GM06990 (cell line): ENCODE measurements around the gene BRWD1.

Experiments used
- DNase-seq: peaks from one replicate; pipeline ENCODE4 v3.0.0-alpha.2; 2011; ENCODE audit not compliant: insufficient read length; ENCODE audit errors: extremely low read depth
- H3K27me3 ChIP-seq: replicated peaks from 2 replicates; pipeline ENCODE4 v1.6.0; 2011; ENCODE audit warnings: low read length; ENCODE audit not compliant: control insufficient read depth, insufficient read depth
- H3K36me3 ChIP-seq: 2 replicates; pipeline ENCODE4 v1.5.1; 2011; ENCODE audit warnings: low read length; ENCODE audit not compliant: control insufficient read depth, insufficient read depth
- H3K4me3 ChIP-seq: replicated peaks from 2 replicates; pipeline ENCODE4 v1.5.1; 2011; ENCODE audit warnings: low read depth, mild to moderate bottlenecking, control low read depth, low read length
- CTCF ChIP-seq: IDR thresholded peaks from 2 replicates; pipeline ENCODE4 v1.5.1; 2011; ENCODE audit warnings: low read length, control low read depth, mild to moderate bottlenecking, inconsistent platforms; ENCODE audit not compliant: insufficient read depth, poor library complexity, severe bottlenecking

Gene BRWD1

GRCh38 chr21:39336457-39337008, 23.1 kb upstream of the BRWD1 start:
- Histone ChIP-seq H3K27me3 (no peaks in the 10 kb centered on the region), H3K36me3 (peaks cover 2% of the 10 kb centered on the region; the same call in 1 of the 2 replicates), H3K4me3 (no peak overlapping the region)
- no peak for DNase-seq
- no peak for TF ChIP-seq CTCF

- Histone ChIP-seq H3K27me3 (no peaks in the 10 kb centered on the region), H3K4me3 (no peak overlapping the region), H3K36me3 (no peaks in the 10 kb centered on the region)
- DNase-seq, result no peak
- TF ChIP-seq CTCF, result no peak
These were observed 21.2 kb upstream of the BRWD1 start for GRCh38 chr21:39334611-39335010.

- Histone ChIP-seq H3K27me3 (no peaks in the 10 kb centered on the region), H3K36me3 (no peaks in the 10 kb centered on the region), H3K4me3 (no peak overlapping the region)
- DNase-seq, result no peak
- TF ChIP-seq CTCF, result no peak
These were observed 18.7 kb upstream of the BRWD1 start for GRCh38 chr21:39332175-39332574.

- TF ChIP-seq CTCF, result no peak
- H3K4me3 ChIP-seq, result no peak overlapping the region
- H3K27me3 ChIP-seq, result no peaks in the 10 kb centered on the region
- no peak for DNase-seq
- no peaks in the 10 kb centered on the region for H3K36me3 ChIP-seq
These were observed 16.6 kb upstream of the BRWD1 start for GRCh38 chr21:39330001-39330400.

GRCh38 chr21:39327727-39328126, 14.3 kb upstream of the BRWD1 start:
- DNase-seq, result no peak
- Histone ChIP-seq H3K4me3 (no peak overlapping the region), H3K36me3 (no peaks in the 10 kb centered on the region), H3K27me3 (no peaks in the 10 kb centered on the region)
- no peak for TF ChIP-seq CTCF
